ENCODE measurements around the gene PTPRK. TPM values are rescaled to one million over a fixed set of nuclear protein-coding genes. Genes with fewer than 3 reads are reported as not detected.

The PTPRK gene
- total RNA-seq, 4 donors from 2014 or later = 7.3 to 22.9 (median 13.0) TPM

DNA sequence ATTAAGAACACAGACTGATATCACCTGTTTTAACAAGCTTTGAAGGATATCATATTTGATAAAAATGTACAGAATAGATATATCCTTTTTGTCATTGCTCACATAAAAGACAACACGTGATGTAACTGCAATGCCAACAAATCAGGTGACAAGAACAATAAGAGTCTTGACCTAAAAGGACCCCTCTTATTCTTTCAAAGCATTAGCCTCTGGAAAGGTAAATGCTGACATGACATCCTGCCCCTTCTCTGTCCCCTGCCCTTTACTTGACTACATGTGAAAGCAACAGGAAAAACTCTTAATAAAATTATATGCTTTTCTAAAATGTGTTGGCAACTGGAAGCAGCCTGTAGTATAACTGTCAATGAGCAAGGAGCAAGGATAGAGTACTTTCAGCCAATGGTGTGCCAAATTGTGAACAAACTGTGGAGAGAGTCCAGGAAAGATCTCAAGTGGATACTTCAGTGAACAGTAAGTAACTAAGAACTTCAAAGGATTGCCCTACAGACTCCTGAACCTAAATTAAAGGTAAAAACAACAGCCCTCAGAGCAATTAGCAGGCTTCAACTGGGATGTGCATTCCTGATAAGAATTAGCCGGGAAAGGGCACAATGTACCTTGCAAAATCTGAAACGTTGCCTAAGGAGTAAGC is 16.3 kb downstream of the PTPRK start:
- no peak for DNase-seq
- H3K36me3 ChIP-seq = no peaks in the 10 kb centered on the region
- peaks cover 7 to 14% of the 10 kb centered on the region in 2 donors for H3K4me1 ChIP-seq
- no peak overlapping the region for H3K27ac ChIP-seq
- intact Hi-C loops (cut with DNase I; ENCODE audit: low total_unique reads) = no loop called here
- in situ Hi-C loops (cut with MboI; ENCODE audit: low sequenced_read_pairs in 4 of 4) = no loop called here
- no peak overlapping the region for H3K4me3 ChIP-seq
- no peaks in the 10 kb centered on the region for H3K9me3 ChIP-seq
- no peak for TF ChIP-seq POLR2A (IDR thresholded peaks at IDR 0.05)
- TF ChIP-seq, protein P1, sequence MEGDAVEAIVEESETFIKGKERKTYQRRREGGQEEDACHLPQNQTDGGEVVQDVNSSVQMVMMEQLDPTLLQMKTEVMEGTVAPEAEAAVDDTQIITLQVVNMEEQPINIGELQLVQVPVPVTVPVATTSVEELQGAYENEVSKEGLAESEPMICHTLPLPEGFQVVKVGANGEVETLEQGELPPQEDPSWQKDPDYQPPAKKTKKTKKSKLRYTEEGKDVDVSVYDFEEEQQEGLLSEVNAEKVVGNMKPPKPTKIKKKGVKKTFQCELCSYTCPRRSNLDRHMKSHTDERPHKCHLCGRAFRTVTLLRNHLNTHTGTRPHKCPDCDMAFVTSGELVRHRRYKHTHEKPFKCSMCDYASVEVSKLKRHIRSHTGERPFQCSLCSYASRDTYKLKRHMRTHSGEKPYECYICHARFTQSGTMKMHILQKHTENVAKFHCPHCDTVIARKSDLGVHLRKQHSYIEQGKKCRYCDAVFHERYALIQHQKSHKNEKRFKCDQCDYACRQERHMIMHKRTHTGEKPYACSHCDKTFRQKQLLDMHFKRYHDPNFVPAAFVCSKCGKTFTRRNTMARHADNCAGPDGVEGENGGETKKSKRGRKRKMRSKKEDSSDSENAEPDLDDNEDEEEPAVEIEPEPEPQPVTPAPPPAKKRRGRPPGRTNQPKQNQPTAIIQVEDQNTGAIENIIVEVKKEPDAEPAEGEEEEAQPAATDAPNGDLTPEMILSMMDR (IDR thresholded peaks at IDR 0.05 in 4 of 5, conservative IDR thresholded peaks at IDR 0.05 in 1 of 5) = no peak
- no peak for ATAC-seq
- H3K27me3 ChIP-seq = no peaks in the 10 kb centered on the region

DNA sequence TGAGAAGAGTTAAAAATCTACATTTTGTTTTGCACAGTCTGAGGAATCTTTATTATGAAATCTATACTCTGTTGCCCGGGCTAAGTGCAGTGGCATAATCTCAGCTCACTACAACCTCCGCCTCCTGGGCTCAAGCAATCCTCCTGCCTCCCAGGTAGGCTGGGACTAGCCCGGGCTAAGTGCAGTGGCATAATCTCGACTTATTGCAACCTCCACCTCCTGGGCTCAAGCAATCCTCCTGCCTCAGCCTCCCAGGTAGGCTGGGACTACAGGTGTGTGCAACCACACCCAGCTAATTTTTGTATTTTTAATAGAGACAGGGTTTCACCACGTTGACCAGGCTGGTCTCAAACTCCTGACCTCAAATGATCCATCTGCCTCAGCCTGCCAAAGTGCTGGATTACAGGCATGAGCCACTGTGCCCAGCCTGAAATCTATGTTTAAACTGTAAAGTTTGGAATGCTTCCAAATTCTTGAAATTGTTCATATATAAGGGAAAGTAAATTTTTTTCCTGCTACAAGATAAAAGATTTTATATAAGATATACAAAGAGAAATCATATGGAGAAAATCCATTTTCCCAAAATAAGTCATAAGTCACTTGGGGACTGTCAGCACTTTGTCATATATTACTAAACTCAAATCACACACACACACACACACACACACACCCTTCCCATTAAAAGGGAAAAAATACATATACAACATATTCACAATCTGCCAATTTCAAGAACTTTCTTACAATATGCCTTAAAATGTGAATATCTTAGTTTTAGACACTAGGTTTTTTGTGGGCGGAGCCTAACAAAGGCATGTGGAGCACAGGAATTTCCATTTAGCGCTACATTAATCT is 19.4 kb downstream of the PTPRK start:
- H3K27ac ChIP-seq = no peak overlapping the region
- TF ChIP-seq POLR2A (IDR thresholded peaks at IDR 0.05) = no peak
- TF ChIP-seq, protein P1 (IDR thresholded peaks at IDR 0.05 in 4 of 5, conservative IDR thresholded peaks at IDR 0.05 in 1 of 5) = no peak
- in situ Hi-C loops (cut with MboI; ENCODE audit: low sequenced_read_pairs in 4 of 4) = no loop called here
- ATAC-seq (no peak), DNase-seq (no peak)
- no peaks in the 10 kb centered on the region for H3K9me3 ChIP-seq
- H3K4me3 ChIP-seq = no peak overlapping the region
- intact Hi-C loops (cut with DNase I; ENCODE audit: low total_unique reads) = no loop called here
- no peaks in the 10 kb centered on the region for H3K27me3 ChIP-seq
- peaks cover 7 to 14% of the 10 kb centered on the region in 2 donors for H3K4me1 ChIP-seq
- no peaks in the 10 kb centered on the region for H3K36me3 ChIP-seq

DNA sequence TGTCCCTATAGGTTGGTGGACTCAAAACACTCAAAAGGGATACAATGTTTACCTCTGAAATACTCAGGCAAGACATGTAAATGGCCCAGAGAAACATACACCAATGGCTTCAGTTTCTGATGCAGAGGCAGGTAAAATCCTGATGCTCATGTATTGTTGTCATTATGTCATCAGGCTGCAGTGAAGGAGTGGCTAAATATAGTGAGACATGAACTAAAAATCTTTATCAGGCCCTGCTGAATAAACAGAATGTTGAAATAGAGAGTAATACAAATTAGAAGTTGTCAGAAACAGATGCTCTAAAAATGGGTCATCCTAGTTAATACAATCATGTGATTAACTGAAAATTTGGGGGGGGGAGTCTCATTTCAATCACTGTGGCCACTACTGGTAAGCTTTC is 20.4 kb downstream of the PTPRK start:
- Histone ChIP-seq H3K36me3 (no peaks in the 10 kb centered on the region), H3K27me3 (no peaks in the 10 kb centered on the region), H3K9me3 (no peaks in the 10 kb centered on the region), H3K27ac (no peak overlapping the region), H3K4me1 (peaks cover 7 to 8% of the 10 kb centered on the region in 2 donors), H3K4me3 (no peak overlapping the region)
- in situ Hi-C loops (cut with MboI; ENCODE audit: low sequenced_read_pairs in 4 of 4) = no loop called here
- TF ChIP-seq, protein P1 (IDR thresholded peaks at IDR 0.05 in 4 of 5, conservative IDR thresholded peaks at IDR 0.05 in 1 of 5) = no peak
- TF ChIP-seq POLR2A (IDR thresholded peaks at IDR 0.05) = no peak
- intact Hi-C loops (cut with DNase I; ENCODE audit: low total_unique reads) = no loop called here
- ATAC-seq = no peak
- no peak for DNase-seq

DNA sequence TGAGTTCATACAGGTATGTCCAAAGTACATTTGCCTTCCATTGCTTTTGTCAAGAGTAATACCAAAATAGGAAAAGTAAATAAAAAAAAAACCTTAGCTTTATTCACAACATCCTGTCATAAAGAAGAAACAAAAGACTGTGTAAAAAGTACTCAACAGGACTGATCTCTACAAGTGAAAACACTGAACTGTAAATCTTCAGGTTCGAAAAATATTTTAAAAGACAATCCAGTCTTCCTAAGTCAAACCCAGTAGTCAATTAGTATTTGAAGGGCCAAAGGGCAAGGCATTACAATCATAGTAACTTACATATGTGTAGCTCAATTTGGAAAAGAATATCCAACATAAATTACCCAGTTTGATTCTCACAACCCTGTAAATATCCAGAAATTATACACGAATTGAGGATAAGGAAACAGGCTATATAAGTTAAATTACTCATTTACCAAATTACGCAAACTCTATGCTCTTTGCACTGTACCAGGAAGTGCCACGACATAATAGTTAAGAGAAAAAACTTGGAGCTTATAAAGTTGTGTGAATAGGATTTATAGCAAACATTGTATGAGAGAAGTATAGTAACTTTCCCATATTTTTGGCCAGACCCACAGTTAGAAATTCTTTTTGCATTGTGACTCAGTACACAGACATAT is 21.2 kb downstream of the PTPRK start:
- intact Hi-C loops (cut with DNase I; ENCODE audit: low total_unique reads) = no loop called here
- in situ Hi-C loops (cut with MboI; ENCODE audit: low sequenced_read_pairs in 4 of 4) = no loop called here
- peaks cover under 1 to 8% of the 10 kb centered on the region in 2 donors for H3K4me1 ChIP-seq

More for the DNA sequence above, 21.2 kb downstream of the PTPRK start:
- H3K27me3 ChIP-seq = no peaks in the 10 kb centered on the region
- no peaks in the 10 kb centered on the region for H3K9me3 ChIP-seq
- DNase-seq = no peak
- TF ChIP-seq, protein P1 (IDR thresholded peaks at IDR 0.05 in 4 of 5, conservative IDR thresholded peaks at IDR 0.05 in 1 of 5) = no peak
- no peak for TF ChIP-seq POLR2A (IDR thresholded peaks at IDR 0.05)
- H3K4me3 ChIP-seq = no peak overlapping the region
- no peak overlapping the region for H3K27ac ChIP-seq
- no peaks in the 10 kb centered on the region for H3K36me3 ChIP-seq
- ATAC-seq = no peak
